Fibroblast of mammary gland (primary cell): ENCODE measurements around the gene SLC5A6.

Source experiments
- DNase-seq: peaks from one replicate; pipeline ENCODE4 v3.0.0-alpha.2; 2010; ENCODE audit warnings: low read depth
- H3K4me3 ChIP-seq: 2 replicates; pipeline ENCODE4 v1.5.1; 2011; ENCODE audit warnings: low read depth, mild to moderate bottlenecking, low read length, moderate library complexity; ENCODE audit not compliant: control insufficient read depth
- TF ChIP-seq, protein P1 (sequence below): conservative IDR thresholded peaks from 2 replicates; pipeline ENCODE4 v1.5.1; 2011; ENCODE audit warnings: low read depth, low read length, inconsistent platforms; ENCODE audit not compliant: control insufficient read depth, insufficient read depth

SLC5A6 gene

DNA sequence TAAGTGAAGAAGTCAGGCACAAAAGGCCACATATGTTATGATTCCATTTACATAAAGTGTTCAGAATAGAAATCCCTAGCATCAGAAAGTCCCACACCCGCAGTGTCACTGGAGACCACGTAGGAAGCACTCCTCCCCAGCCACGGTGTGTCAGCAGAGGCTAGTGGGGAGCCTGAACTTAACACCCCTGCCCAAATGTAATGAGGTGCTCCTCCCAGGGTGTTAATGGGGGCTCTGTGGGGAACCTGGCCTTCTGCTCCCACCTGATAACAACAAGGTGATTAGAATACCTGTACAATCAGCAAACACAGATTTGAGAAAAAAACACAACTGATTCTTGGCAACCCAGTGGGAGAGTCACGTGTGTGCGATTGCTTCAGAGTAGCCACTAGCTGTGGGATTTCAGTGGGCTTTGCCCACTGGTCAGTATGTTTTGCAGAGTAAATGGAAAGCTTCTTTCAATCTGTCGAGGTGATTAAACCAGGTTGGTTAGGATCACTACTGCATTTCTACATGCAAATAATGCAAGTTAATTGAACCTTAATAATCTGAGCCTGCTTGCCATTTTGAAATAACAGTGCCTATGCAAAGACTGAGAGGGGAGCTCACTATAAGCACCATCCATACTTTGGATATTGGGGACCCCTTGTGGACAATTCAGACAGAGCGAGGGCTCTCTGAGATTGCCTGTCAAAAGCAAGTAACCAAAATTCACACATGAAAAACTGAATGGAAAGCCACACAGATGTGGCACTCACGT is 20.8 kb downstream of the SLC5A6 start:
- TF ChIP-seq, protein P1, sequence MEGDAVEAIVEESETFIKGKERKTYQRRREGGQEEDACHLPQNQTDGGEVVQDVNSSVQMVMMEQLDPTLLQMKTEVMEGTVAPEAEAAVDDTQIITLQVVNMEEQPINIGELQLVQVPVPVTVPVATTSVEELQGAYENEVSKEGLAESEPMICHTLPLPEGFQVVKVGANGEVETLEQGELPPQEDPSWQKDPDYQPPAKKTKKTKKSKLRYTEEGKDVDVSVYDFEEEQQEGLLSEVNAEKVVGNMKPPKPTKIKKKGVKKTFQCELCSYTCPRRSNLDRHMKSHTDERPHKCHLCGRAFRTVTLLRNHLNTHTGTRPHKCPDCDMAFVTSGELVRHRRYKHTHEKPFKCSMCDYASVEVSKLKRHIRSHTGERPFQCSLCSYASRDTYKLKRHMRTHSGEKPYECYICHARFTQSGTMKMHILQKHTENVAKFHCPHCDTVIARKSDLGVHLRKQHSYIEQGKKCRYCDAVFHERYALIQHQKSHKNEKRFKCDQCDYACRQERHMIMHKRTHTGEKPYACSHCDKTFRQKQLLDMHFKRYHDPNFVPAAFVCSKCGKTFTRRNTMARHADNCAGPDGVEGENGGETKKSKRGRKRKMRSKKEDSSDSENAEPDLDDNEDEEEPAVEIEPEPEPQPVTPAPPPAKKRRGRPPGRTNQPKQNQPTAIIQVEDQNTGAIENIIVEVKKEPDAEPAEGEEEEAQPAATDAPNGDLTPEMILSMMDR, result peak; percentile 81
- peak; percentile 76 for DNase-seq
- no peak overlapping the region for H3K4me3 ChIP-seq

DNA sequence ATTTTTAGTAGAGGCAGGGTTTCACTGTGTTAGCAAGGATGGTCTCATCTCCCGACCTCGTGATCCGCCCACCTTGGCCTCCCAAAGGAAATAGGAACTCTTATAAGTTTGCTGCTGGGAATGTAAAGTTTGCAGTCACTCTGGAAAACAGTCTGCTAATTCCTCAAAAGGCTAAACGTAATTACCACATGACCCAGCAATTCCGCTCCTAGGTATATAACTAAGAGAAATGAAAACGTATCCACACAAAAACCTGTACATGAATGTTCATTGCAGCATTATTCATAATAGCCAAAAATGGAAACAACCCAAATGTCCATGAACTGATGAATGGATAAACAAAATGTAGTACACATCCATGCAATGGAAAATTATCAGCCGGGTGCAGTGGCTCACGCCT is 22.1 kb downstream of the SLC5A6 start:
- TF ChIP-seq, protein P1, result no peak
- H3K4me3 ChIP-seq, result no peak overlapping the region
- no peak for DNase-seq

DNA sequence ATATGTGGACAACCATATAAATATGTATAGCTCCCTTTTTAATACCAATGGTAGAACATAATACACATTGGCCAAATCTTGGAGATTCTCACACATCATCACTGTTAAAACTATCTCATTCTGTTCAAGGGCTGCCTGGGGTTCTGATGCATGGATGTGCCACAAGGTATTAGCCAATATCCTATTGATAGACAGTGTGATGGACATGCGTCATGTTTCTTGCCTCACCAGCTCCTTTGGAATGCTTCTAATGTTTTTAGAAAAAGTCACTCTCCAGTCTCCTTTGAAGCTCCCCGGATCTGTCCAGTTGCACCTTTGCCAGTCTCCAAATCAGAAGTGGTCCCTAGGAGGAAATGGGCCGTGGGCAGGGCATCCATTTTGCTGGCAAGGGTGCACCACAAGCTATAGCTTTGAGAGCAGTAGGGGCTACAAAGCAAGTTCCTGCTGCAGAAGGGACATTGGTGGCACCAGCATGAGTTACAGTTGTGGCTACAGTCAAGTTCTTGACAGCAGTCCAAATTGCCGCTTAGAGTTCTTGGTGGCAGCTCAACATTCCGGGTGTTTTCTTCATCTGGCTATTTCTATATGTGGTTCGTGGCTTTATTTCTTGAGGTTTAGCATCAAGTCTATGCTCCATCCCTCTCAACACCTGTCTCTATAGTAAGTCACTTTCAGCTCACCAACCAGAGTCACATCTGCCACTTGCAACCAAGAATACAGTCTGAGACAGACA is 25.3 kb downstream of the SLC5A6 start:
- no peak for DNase-seq
- H3K4me3 ChIP-seq, result no peak overlapping the region
- TF ChIP-seq, protein P1, result no peak

DNA sequence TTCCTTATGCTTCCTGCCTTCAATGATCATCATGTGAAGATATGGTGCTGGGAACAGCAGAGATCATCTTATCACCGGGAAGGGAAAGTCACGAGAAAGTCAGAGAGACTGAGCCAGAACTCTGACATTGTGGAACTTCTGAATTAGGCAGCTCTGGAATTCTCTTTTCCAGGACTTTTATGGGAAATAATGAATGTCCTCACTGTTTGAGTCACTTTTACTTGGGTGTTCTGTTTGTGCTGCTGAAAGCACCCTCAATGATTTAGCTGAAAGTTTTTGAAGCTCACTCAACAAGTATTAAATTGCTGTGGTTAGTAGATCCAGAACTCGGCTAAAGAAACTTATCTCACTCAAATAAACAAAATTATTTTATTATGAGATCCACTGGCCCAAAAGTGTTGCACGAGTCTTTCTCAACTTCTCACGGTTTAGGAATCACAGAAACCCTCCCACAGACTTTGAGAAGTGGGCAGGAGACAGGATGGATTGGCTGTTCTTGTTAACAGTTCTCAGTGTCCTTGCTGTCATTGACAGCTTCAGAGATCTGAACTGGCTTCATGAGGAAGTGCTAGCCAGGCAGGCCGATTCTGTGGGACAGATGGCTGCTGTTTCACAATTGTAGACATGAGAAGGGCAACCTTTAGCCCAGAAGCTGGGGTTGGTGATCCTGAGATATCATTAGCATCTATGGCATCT is 26.6 kb downstream of the SLC5A6 start:
- no peak overlapping the region for H3K4me3 ChIP-seq
- DNase-seq, result peak; percentile 80
- TF ChIP-seq, protein P1, result no peak

DNA sequence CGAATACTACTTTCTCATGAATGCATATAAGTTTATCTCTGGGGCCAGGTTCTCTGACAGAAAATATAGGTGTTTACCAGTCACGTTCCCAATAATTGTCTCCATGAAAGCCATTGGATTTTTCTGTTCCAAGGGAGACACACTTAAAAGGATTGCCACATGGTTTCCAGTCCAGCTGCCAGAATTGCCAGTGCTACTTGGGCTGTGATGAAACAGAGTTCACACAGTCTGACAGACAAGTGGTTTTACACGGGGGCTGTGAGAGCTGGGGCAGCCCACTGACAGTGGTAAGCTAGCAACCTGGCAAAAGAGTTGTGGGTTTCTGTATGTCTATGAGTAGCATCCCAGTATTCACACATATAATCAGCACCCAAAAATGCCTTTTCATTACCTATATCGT is 28.0 kb downstream of the SLC5A6 start:
- H3K4me3 ChIP-seq, result no peak overlapping the region
- TF ChIP-seq, protein P1, result no peak
- peak; percentile 57 for DNase-seq

DNA sequence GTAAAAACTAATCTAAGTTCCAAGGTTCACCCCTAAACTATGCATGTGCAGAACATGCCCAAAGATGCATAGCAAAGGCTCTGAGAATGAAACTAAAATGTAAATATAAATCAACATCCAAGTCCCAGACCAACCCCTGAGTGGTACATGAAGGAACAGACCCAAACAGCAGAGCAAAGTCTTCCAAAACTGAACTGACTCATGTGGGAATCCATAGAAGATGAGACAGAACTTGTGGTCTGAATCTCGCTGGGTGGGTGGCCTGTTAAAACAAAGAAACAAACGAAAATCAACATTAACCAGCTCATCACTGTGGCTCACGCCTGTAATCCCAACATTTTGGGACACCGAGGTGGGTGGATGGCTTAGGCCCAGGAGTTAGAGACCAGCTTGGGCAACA is 29.7 kb downstream of the SLC5A6 start:
- DNase-seq, result peak; percentile 88

More for the DNA sequence above, 29.7 kb downstream of the SLC5A6 start:
- TF ChIP-seq, protein P1, result no peak
- H3K4me3 ChIP-seq, result no peak overlapping the region
